CD14-positive monocyte (primary cell): Measurements from ENCODE around the gene PHF21B. TPM values are rescaled to one million over a fixed set of nuclear protein-coding genes. Genes with fewer than 3 reads are reported as not detected.

Source experiments
- DNase-seq, 3 donors: peaks; one replicate each; pipeline ENCODE4 v3.0.0-alpha.2; 2011 to 2022
- H2AFZ ChIP-seq: 2 replicates; pipeline ENCODE4 v1.6.0; 2012; ENCODE audit warnings: mild to moderate bottlenecking, low read depth, low read length, inconsistent platforms; ENCODE audit not compliant: insufficient read depth, poor library complexity, severe bottlenecking
- H3K27ac ChIP-seq, 2 donors: 1 replicate in 1 of 2; 2 replicates in 1 of 2; pipeline ENCODE4 v1.5.1; 2012 to 2013; ENCODE audit warnings: low read length in 2 of 2, control low read depth in 1 of 2, inconsistent platforms in 1 of 2, low read depth in 1 of 2, mild to moderate bottlenecking in 1 of 2
- H3K27me3 ChIP-seq, 2 donors: one replicate each; pipeline versions ENCODE4 v1.6.0 to v1.6.1; 2011 to 2013; ENCODE audit warnings: low read length in 2 of 2; ENCODE audit not compliant: control insufficient read depth in 2 of 2, insufficient read depth in 2 of 2
- H3K36me3 ChIP-seq, 2 donors: replicated peaks in 1 of 2; 1 replicate in 1 of 2; 2 replicates in 1 of 2; pipeline versions ENCODE4 v1.5.1 to v1.6.1; 2012 to 2013; ENCODE audit warnings: low read length in 2 of 2, control low read depth in 1 of 2, inconsistent platforms in 1 of 2, mild to moderate bottlenecking in 1 of 2; ENCODE audit not compliant: insufficient read depth in 2 of 2, control insufficient read depth in 1 of 2
- H3K4me1 ChIP-seq, 2 donors: 1 replicate in 1 of 2; 2 replicates in 1 of 2; pipeline versions ENCODE4 v1.5.1 to v1.6.1; 2012 to 2013; ENCODE audit warnings: low read length in 2 of 2, control low read depth in 1 of 2, inconsistent platforms in 1 of 2, mild to moderate bottlenecking in 1 of 2, moderate library complexity in 1 of 2; ENCODE audit not compliant: insufficient read depth in 2 of 2, control insufficient read depth in 1 of 2
- H3K4me2 ChIP-seq: replicated peaks from 2 replicates; pipeline ENCODE3; 2012; ENCODE audit warnings: low read length, moderate library complexity, mild to moderate bottlenecking; ENCODE audit not compliant: poor library complexity, severe bottlenecking; ENCODE audit errors: extremely low read depth
- H3K4me3 ChIP-seq, 3 experiments: fragments of 200-600 bp in 1 of 3; sonication (generic) in 1 of 3; replicated peaks in 1 of 3; 1 replicate in 2 of 3; 2 replicates in 1 of 3; pipeline ENCODE4 v1.5.1; 2011 to 2013; ENCODE audit warnings: low read length in 3 of 3, mild to moderate bottlenecking in 3 of 3, control low read depth in 2 of 3, low read depth in 2 of 3, inconsistent platforms in 1 of 3, moderate library complexity in 1 of 3
- H3K79me2 ChIP-seq: 2 replicates; pipeline ENCODE4 v1.6.0; 2012; ENCODE audit warnings: mild to moderate bottlenecking, control low read depth, inconsistent platforms, low read length, moderate library complexity; ENCODE audit not compliant: insufficient read depth
- H3K9ac ChIP-seq: 2 replicates; pipeline ENCODE4 v1.6.0; 2017; ENCODE audit warnings: low read length, mild to moderate bottlenecking; ENCODE audit not compliant: insufficient read depth, poor library complexity, severe bottlenecking
- H3K9me3 ChIP-seq, 2 donors: replicated peaks in 1 of 2; 1 replicate in 1 of 2; 2 replicates in 1 of 2; pipeline versions ENCODE4 v1.5.1 to v1.6.1; 2012 to 2013; ENCODE audit warnings: low read length in 2 of 2, control low read depth in 1 of 2; ENCODE audit not compliant: control insufficient read depth in 1 of 2, insufficient read depth in 1 of 2
- H4K20me1 ChIP-seq: 2 replicates; pipeline ENCODE4 v1.6.0; 2012; ENCODE audit warnings: mild to moderate bottlenecking, low read length, control low read depth, moderate library complexity; ENCODE audit not compliant: insufficient read depth
- H3K27ac Mint-ChIP-seq, 7 donors: one replicate each; pipeline ENCODE4 v1.8.0; 2020; ENCODE audit warnings: mild to moderate bottlenecking in 7 of 7, mixed read lengths in 7 of 7, moderate library complexity in 6 of 7, inconsistent platforms in 2 of 7
- H3K27me3 Mint-ChIP-seq, 3 donors: one replicate each; pipeline ENCODE4 v1.8.0; 2021 to 2022; ENCODE audit warnings: low read depth in 3 of 3, mild to moderate bottlenecking in 3 of 3, mixed read lengths in 3 of 3, moderate library complexity in 3 of 3, inconsistent platforms in 1 of 3
- H3K36me3 Mint-ChIP-seq, 2 donors: one replicate each; pipeline ENCODE4 v1.8.0; 2020; ENCODE audit warnings: mixed read lengths in 2 of 2, inconsistent platforms in 1 of 2, mild to moderate bottlenecking in 1 of 2
- H3K4me1 Mint-ChIP-seq: one replicate; pipeline ENCODE4 v1.8.0; 2020; ENCODE audit warnings: mild to moderate bottlenecking, mixed read lengths
- H3K4me3 Mint-ChIP-seq, 2 donors: one replicate each; pipeline ENCODE4 v1.8.0; 2020; ENCODE audit warnings: mild to moderate bottlenecking in 2 of 2, mixed read lengths in 2 of 2, moderate library complexity in 1 of 2
- H3K9me3 Mint-ChIP-seq, 7 donors: one replicate each; pipeline ENCODE4 v1.8.0; 2020 to 2022; ENCODE audit warnings: mixed read lengths in 7 of 7, mild to moderate bottlenecking in 6 of 7, moderate library complexity in 6 of 7, inconsistent platforms in 2 of 7
- CTCF ChIP-seq: fragments of 200-600 bp; IDR thresholded peaks from one replicate; pipeline ENCODE4 v1.8.0; 2022; ENCODE audit warnings: antibody characterized with exemption, mild to moderate bottlenecking
- WGBS: methylation state at CpG from one replicate; pipeline ENCODE4 v1.1.5; 2013; ENCODE audit warnings: missing lambda C conversion rate; ENCODE audit not compliant: insufficient coverage; 5-methylcytosine and 5-hydroxymethylcytosine counted together
- intact Hi-C, 2 donors: fragments of 100-400 bp; cut with micrococcal nuclease; formaldehyde crosslinking; loops; one replicate each; pipeline versions ENCODE4 v1.15.0 to v1.15.1; 2023
- polyA plus RNA-seq, 3 donors: library from polyadenylated mRNA; depleted of rRNA in 1 of 3; unstranded in 2 of 3; stranded (reverse) in 1 of 3; fragments of 300-500 nt in 2 of 3; fragments of >200 nt in 1 of 3; fragmentation: Illumina TruSeq in 2 of 3; gene quantifications; 1 replicate in 2 of 3; 2 replicates in 1 of 3; pipeline ENCODE4 v1.2.3, GENCODE V29; 2012 to 2021

PHF21B gene
- polyA plus RNA-seq, 3 donors = not detected

GRCh38 chr22:44915441-44915840 lies 94.4 kb downstream of the PHF21B start:
- H3K27me3 Mint-ChIP-seq = peaks cover 0 to 5% (median 4%) of the 10 kb centered on the region in 3 donors
- no peaks in the 10 kb centered on the region for H3K4me1 Mint-ChIP-seq
- Histone ChIP-seq H3K4me1 (no peaks in the 10 kb centered on the region), H3K79me2 (no peaks in the 10 kb centered on the region), H3K9me3 (no peaks in the 10 kb centered on the region), H3K4me2 (no peak overlapping the region), H3K9ac (no peak overlapping the region), H3K4me3 (no peak overlapping the region), H3K36me3 (no peaks in the 10 kb centered on the region), H3K27ac (no peak overlapping the region), H4K20me1 (no peaks in the 10 kb centered on the region), H3K27me3 (no peaks in the 10 kb centered on the region), H2AFZ (no peak overlapping the region)
- H3K27ac Mint-ChIP-seq = no peak overlapping the region
- no peaks in the 10 kb centered on the region for H3K36me3 Mint-ChIP-seq
- DNase-seq = no peak
- peaks cover 2 to 17% (median 9%) of the 10 kb centered on the region in 7 donors for H3K9me3 Mint-ChIP-seq
- TF ChIP-seq CTCF = no peak
- intact Hi-C loops = no loop called here
- no peak overlapping the region for H3K4me3 Mint-ChIP-seq
- 91% methylated on average over 8 of the region's 10 CpGs for WGBS

GRCh38 chr22:44914026-44914721 lies 95.6 kb downstream of the PHF21B start:
- Histone ChIP-seq H3K27me3 (no peaks in the 10 kb centered on the region), H3K4me3 (no peak overlapping the region), H3K9ac (no peak overlapping the region), H3K9me3 (peaks cover 0 to 4% of the 10 kb centered on the region in 2 donors), H3K36me3 (no peaks in the 10 kb centered on the region), H3K4me1 (no peaks in the 10 kb centered on the region), H3K79me2 (no peaks in the 10 kb centered on the region), H2AFZ (no peak overlapping the region), H3K4me2 (no peak overlapping the region), H4K20me1 (no peaks in the 10 kb centered on the region), H3K27ac (no peak overlapping the region)
- H3K9me3 Mint-ChIP-seq = peaks cover 2 to 20% (median 12%) of the 10 kb centered on the region in 7 donors
- intact Hi-C loops = no loop called here
- H3K4me3 Mint-ChIP-seq = no peak overlapping the region
- 90% methylated on average over 5 of the region's 13 CpGs for WGBS
- H3K27me3 Mint-ChIP-seq = peaks cover 0 to 7% (median 4%) of the 10 kb centered on the region in 3 donors
- no peaks in the 10 kb centered on the region for H3K36me3 Mint-ChIP-seq
- H3K4me1 Mint-ChIP-seq = no peaks in the 10 kb centered on the region
- no peak for DNase-seq
- H3K27ac Mint-ChIP-seq = no peak overlapping the region
- TF ChIP-seq CTCF = no peak
